T-cell (primary cell): ENCODE data around the gene NQO1. TPM values are rescaled to one million over a fixed set of nuclear protein-coding genes. Genes with fewer than 3 reads are reported as not detected.
A peak's percentile ranks its signal among the peaks of the same experiment; 100 is the strongest.

Source experiments
- ATAC-seq, 4 experiments: fragments of 200-7000 bp in 3 of 4; fragments of 150-1000 bp in 1 of 4; cut with Tn5 transposase; replicated peaks in 1 of 4; 1 replicate in 3 of 4; 2 replicates in 1 of 4; pipeline ENCODE4 v1.10.0; 2021; ENCODE audit warnings: moderate library complexity in 3 of 4, mild to moderate bottlenecking in 2 of 4, moderate number of reproducible peaks in 1 of 4
- CTCF ChIA-PET, 2 donors: fragments of 300-600 bp; sonication (Branson Sonifier 250); formaldehyde crosslinking; loops; one replicate each; lab custom pipeline; 2022; ENCODE audit warnings: antibody characterized with exemption in 2 of 2; lab: Charles Lee
- POLR2A ChIA-PET, 2 donors: fragments of 300-600 bp; sonication (Branson Sonifier 250); formaldehyde crosslinking; loops; one replicate each; lab custom pipeline; 2022; ENCODE audit warnings: antibody characterized with exemption in 2 of 2; lab: Charles Lee
- DNase-seq, 35 experiments: peaks; one replicate each; pipeline versions ENCODE4 v3.0.0 to v3.0.0-alpha.2; 2013 to 2023
- H3K27ac ChIP-seq: one replicate; pipeline ENCODE4 v1.5.1; 2013; ENCODE audit warnings: low read length
- H3K27me3 ChIP-seq, 2 experiments: replicated peaks in 1 of 2; 1 replicate in 1 of 2; 2 replicates in 1 of 2; pipeline versions ENCODE4 v1.6.1 to v1.7.0; 2013; ENCODE audit warnings: low read length in 1 of 2, mixed read lengths in 1 of 2; ENCODE audit not compliant: control insufficient read depth in 2 of 2, insufficient read depth in 2 of 2; ENCODE audit errors: extremely low read depth in 1 of 2
- H3K36me3 ChIP-seq, 2 donors: 1 replicate in 1 of 2; 2 replicates in 1 of 2; pipeline versions ENCODE4 v1.6.1 to v1.7.0; 2013; ENCODE audit warnings: low read length in 1 of 2; ENCODE audit not compliant: control insufficient read depth in 2 of 2, insufficient read depth in 1 of 2; ENCODE audit errors: extremely low read depth in 1 of 2
- H3K4me1 ChIP-seq, 2 experiments: 1 replicate in 1 of 2; 2 replicates in 1 of 2; pipeline versions ENCODE4 v1.6.1 to v1.7.0; 2013; ENCODE audit warnings: low read length in 2 of 2, mixed read lengths in 1 of 2; ENCODE audit not compliant: insufficient read depth in 2 of 2, control insufficient read depth in 1 of 2; ENCODE audit errors: extremely low read depth in 1 of 2
- H3K4me3 ChIP-seq, 2 donors: 1 replicate in 1 of 2; 2 replicates in 1 of 2; pipeline versions ENCODE4 v1.5.1 to v1.7.0; 2013; ENCODE audit warnings: mild to moderate bottlenecking in 2 of 2, low read length in 1 of 2, moderate library complexity in 1 of 2; ENCODE audit not compliant: control insufficient read depth in 1 of 2; ENCODE audit errors: extremely low read depth in 1 of 2
- H3K9me3 ChIP-seq: 2 replicates; pipeline ENCODE4 v1.7.0; 2013
- H3K27ac Mint-ChIP-seq, 2 donors: one replicate each; pipeline ENCODE4 v1.8.0; 2020 to 2021; ENCODE audit warnings: mild to moderate bottlenecking in 2 of 2, mixed read lengths in 2 of 2
- H3K27me3 Mint-ChIP-seq, 2 donors: one replicate each; pipeline ENCODE4 v1.8.0; 2021 to 2022; ENCODE audit warnings: mixed read lengths in 2 of 2
- H3K36me3 Mint-ChIP-seq: one replicate; pipeline ENCODE4 v1.8.0; 2021; ENCODE audit warnings: mixed read lengths
- H3K4me1 Mint-ChIP-seq, 3 donors: one replicate each; pipeline ENCODE4 v1.8.0; 2020 to 2022; ENCODE audit warnings: mixed read lengths in 3 of 3, mild to moderate bottlenecking in 1 of 3
- H3K4me3 Mint-ChIP-seq, 3 donors: one replicate each; pipeline ENCODE4 v1.8.0; 2020 to 2022; ENCODE audit warnings: mild to moderate bottlenecking in 3 of 3, mixed read lengths in 3 of 3, moderate library complexity in 3 of 3
- H3K9me3 Mint-ChIP-seq, 3 donors: one replicate each; pipeline ENCODE4 v1.8.0; 2020 to 2022; ENCODE audit warnings: mixed read lengths in 3 of 3
- WGBS: methylation state at CpG from one replicate; pipeline ENCODE4 v1.1.5; 2013; ENCODE audit warnings: missing lambda C conversion rate; ENCODE audit not compliant: insufficient coverage; 5-methylcytosine and 5-hydroxymethylcytosine counted together
- total RNA-seq, 35 experiments: library from RNA in 6 of 35; stranded (reverse) in 6 of 35; fragments of 120-200 nt in 1 of 35; gene quantifications; one replicate each; pipeline versions ENCODE4 v1.2.1 to v1.2.4 and lab custom pipeline; 2013 to 2026

NQO1 gene
- total RNA-seq, 5 donors from 2014 or later (not counting 1 experiment from before 2014, with no cell fraction given): 1.4 to 6.1 (median 4.1) TPM

GRCh38 chr16:69709456-69710084 is 16.8 kb downstream of the NQO1 start:
- peak overlapping the region in 1 of 2 donors; percentile 5 for H3K27ac Mint-ChIP-seq
- ATAC-seq: peak in 3 of 4 experiments; percentile 43 to 58 (median 49)

GRCh38 chr16:69707920-69708683 is 18.3 kb downstream of the NQO1 start:
- peaks cover 8% of the 10 kb centered on the region for H3K36me3 Mint-ChIP-seq
- no peaks in the 10 kb centered on the region for H3K36me3 ChIP-seq
- WGBS: 89% methylated on average over 8 of the region's 10 CpGs
- H3K27me3 ChIP-seq: no peaks in the 10 kb centered on the region
- no peaks in the 10 kb centered on the region for H3K4me1 ChIP-seq
- no peak overlapping the region for H3K4me3 ChIP-seq
- ChIA-PET POLR2A (no interaction called here), CTCF (interaction anchor here in 1 of 2 donors (1.1 to 3.1 kb wide), 3 partner anchors 18 to 312 kb away, joined by 3 to 23 read pairs (median 6); partner anchors contain the start of genes NOB1 and NQO1)
- no peak overlapping the region for H3K27ac Mint-ChIP-seq
- ATAC-seq: no peak
- H3K27ac ChIP-seq: no peak overlapping the region
- H3K9me3 ChIP-seq: no peaks in the 10 kb centered on the region
- peaks cover 0 to 4% (median 0%) of the 10 kb centered on the region in 3 donors for H3K4me1 Mint-ChIP-seq
- no peaks in the 10 kb centered on the region for H3K27me3 Mint-ChIP-seq
- no peaks in the 10 kb centered on the region for H3K9me3 Mint-ChIP-seq
- DNase-seq: no peak
- no peak overlapping the region for H3K4me3 Mint-ChIP-seq

More at GRCh38 chr16:69709456-69710084, 16.8 kb downstream of the NQO1 start:
- Mint-ChIP-seq H3K4me3 (no peak overlapping the region), H3K4me1 (peaks cover 0 to 4% (median 0%) of the 10 kb centered on the region in 3 donors), H3K36me3 (peaks cover 2% of the 10 kb centered on the region), H3K9me3 (no peaks in the 10 kb centered on the region), H3K27me3 (no peaks in the 10 kb centered on the region)
- DNase-seq: peak in 3 of 35 experiments; percentile 5 to 78 (median 13)
- ChIA-PET POLR2A (no interaction called here), CTCF (interaction anchor here (0.6 to 3.1 kb wide), 6 partner anchors 17 to 314 kb away, joined by 3 to 23 read pairs (median 4); partner anchors contain the start of genes NOB1 (in 2 of the 2), NQO1 (in 1 of the 2) and WWP2 (in 1 of the 2))
- no peaks in the 10 kb centered on the region for H3K9me3 ChIP-seq
- no peaks in the 10 kb centered on the region for H3K36me3 ChIP-seq
- H3K27me3 ChIP-seq: no peaks in the 10 kb centered on the region
- WGBS: 0% methylated on average over 1 of the region's 5 CpGs
- H3K27ac ChIP-seq: no peak overlapping the region
- H3K4me1 ChIP-seq: no peaks in the 10 kb centered on the region
- H3K4me3 ChIP-seq: no peak overlapping the region

GRCh38 chr16:69706975-69707340 is 19.4 kb downstream of the NQO1 start:
- DNase-seq (no peak), ATAC-seq (no peak)
- Histone ChIP-seq H3K9me3 (no peaks in the 10 kb centered on the region), H3K27ac (no peak overlapping the region), H3K36me3 (peaks cover 0 to 3% of the 10 kb centered on the region in 2 donors), H3K4me3 (no peak overlapping the region), H3K27me3 (no peaks in the 10 kb centered on the region), H3K4me1 (no peaks in the 10 kb centered on the region)
- Mint-ChIP-seq H3K27ac (peak overlapping the region in 1 of 2 donors; percentile 75), H3K4me3 (no peak overlapping the region), H3K9me3 (no peaks in the 10 kb centered on the region), H3K4me1 (peaks cover 0 to 4% (median 0%) of the 10 kb centered on the region in 3 donors), H3K27me3 (no peaks in the 10 kb centered on the region), H3K36me3 (peaks cover 8% of the 10 kb centered on the region)
- CTCF ChIA-PET: interaction anchor here (0.7 to 2.4 kb wide), 4 partner anchors 48 to 310 kb away, joined by 3 to 8 read pairs (median 6); partner anchors contain the start of gene NOB1 (in 1 of the 2)
- WGBS: no CpG with 5 or more reads among the region's 2 CpGs
- POLR2A ChIA-PET: no interaction called here

- Histone ChIP-seq H3K27me3 (no peaks in the 10 kb centered on the region), H3K36me3 (peaks cover 0 to 3% of the 10 kb centered on the region in 2 donors), H3K9me3 (no peaks in the 10 kb centered on the region), H3K4me1 (no peaks in the 10 kb centered on the region), H3K4me3 (no peak overlapping the region), H3K27ac (no peak overlapping the region)
- no peaks in the 10 kb centered on the region for H3K9me3 Mint-ChIP-seq
- H3K36me3 Mint-ChIP-seq: peaks cover 8% of the 10 kb centered on the region
- WGBS: no CpG with 5 or more reads among the region's 1 CpG
- no peaks in the 10 kb centered on the region for H3K27me3 Mint-ChIP-seq
- DNase-seq: no peak
- ATAC-seq: no peak
- CTCF ChIA-PET: interaction anchor here (0.5 to 2.4 kb wide), 7 partner anchors 17 to 685 kb away, joined by 3 to 8 read pairs (median 4); partner anchors contain the start of gene NOB1 (in 1 of the 2)
- H3K4me3 Mint-ChIP-seq: no peak overlapping the region
- peaks cover 0 to 4% (median 0%) of the 10 kb centered on the region in 3 donors for H3K4me1 Mint-ChIP-seq
- POLR2A ChIA-PET: interaction anchor here in 1 of 2 donors (0.7 kb wide), 1 partner anchor 12 kb away, joined by 4 read pairs; no protein-coding TSS in a partner anchor
- peak overlapping the region in 1 of 2 donors; percentile 75 for H3K27ac Mint-ChIP-seq
Measured at GRCh38 chr16:69706256-69706974, 19.9 kb downstream of the NQO1 start.

DNA sequence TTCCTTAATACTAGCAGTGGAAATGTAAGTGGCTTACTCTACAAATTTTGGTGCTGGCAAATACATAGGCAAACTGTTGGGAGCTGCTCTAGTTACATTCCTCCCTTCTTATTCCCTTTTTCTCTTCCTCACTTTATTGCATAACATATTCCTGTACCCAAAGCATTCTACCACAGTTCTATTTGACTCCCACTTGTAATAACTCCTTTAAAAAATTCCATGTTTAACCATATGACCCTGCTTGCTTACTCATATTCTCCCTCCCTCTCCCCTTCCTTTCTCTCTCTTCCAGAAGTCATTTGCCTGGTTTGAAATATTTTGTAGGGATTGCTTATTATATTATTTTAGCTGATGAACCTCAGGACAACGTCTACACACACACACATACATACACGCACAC is 22.7 kb downstream of the NQO1 start:
- Histone ChIP-seq H3K36me3 (peaks cover 0 to 8% of the 10 kb centered on the region in 2 donors), H3K9me3 (no peaks in the 10 kb centered on the region), H3K27ac (no peak overlapping the region), H3K27me3 (no peaks in the 10 kb centered on the region), H3K4me3 (no peak overlapping the region), H3K4me1 (no peaks in the 10 kb centered on the region)
- H3K36me3 Mint-ChIP-seq: peaks cover 8% of the 10 kb centered on the region
- no peak for ATAC-seq
- ChIA-PET POLR2A (interaction anchor here (0.6 to 0.7 kb wide), 2 partner anchors 55 to 938 kb away, joined by 3 to 8 read pairs; no protein-coding TSS in a partner anchor), CTCF (interaction anchor here in 1 of 2 donors (0.6 kb wide), 1 partner anchor 31 kb away, joined by 3 read pairs; no protein-coding TSS in a partner anchor)
- no CpG with 5 or more reads among the region's 2 CpGs for WGBS
- H3K27me3 Mint-ChIP-seq: no peaks in the 10 kb centered on the region
- peak overlapping the region; percentile 50 to 75 for H3K27ac Mint-ChIP-seq
- no peak overlapping the region for H3K4me3 Mint-ChIP-seq
- no peaks in the 10 kb centered on the region for H3K9me3 Mint-ChIP-seq
- H3K4me1 Mint-ChIP-seq: no peaks in the 10 kb centered on the region
- no peak for DNase-seq
